Sigmoid colon (tissue), 7 donors: Measurements from ENCODE around the gene AIPL1. TPM values are rescaled to one million over a fixed set of nuclear protein-coding genes. Genes with fewer than 3 reads are reported as not detected.

Source experiments
- DNase-seq: peaks from one replicate; pipeline ENCODE4 v3.0.0-alpha.2; 2019
- H3K27ac ChIP-seq, 4 donors: fragments of 200-600 bp; sonication (generic); one replicate each; pipeline ENCODE4 v1.5.1; 2016 to 2019; ENCODE audit warnings: mild to moderate bottlenecking in 1 of 4
- H3K27me3 ChIP-seq, 3 donors: fragments of 200-600 bp; sonication (generic); one replicate each; pipeline ENCODE4 v1.5.1; 2019; ENCODE audit warnings: mild to moderate bottlenecking in 1 of 3
- H3K36me3 ChIP-seq, 4 donors: fragments of 200-600 bp; sonication (generic); one replicate each; pipeline ENCODE4 v1.5.1; 2016 to 2019
- H3K4me1 ChIP-seq, 4 donors: fragments of 200-600 bp; sonication (generic); one replicate each; pipeline ENCODE4 v1.5.1; 2017 to 2019
- H3K4me3 ChIP-seq, 4 donors: fragments of 200-600 bp; sonication (generic); one replicate each; pipeline ENCODE4 v1.5.1; 2017 to 2019; ENCODE audit warnings: mild to moderate bottlenecking in 2 of 4, moderate library complexity in 1 of 4
- H3K9me3 ChIP-seq, 4 donors: fragments of 200-600 bp in 3 of 4; sonication (generic) in 3 of 4; one replicate each; pipeline versions ENCODE4 v1.5.1 to v1.6.1; 2013 to 2019
- CTCF ChIP-seq, 4 experiments: fragments of 450-650 bp in 3 of 4; fragments of 200-600 bp in 1 of 4; IDR thresholded peaks; one replicate each; pipeline ENCODE4 v1.5.1; 2016 to 2019; ENCODE audit warnings: antibody characterized with exemption in 4 of 4, mild to moderate bottlenecking in 3 of 4, moderate library complexity in 2 of 4
- EP300 ChIP-seq, 4 donors: sonication (generic); formaldehyde crosslinking; IDR thresholded peaks; one replicate each; pipeline ENCODE4 v1.6.1; 2017; ENCODE audit warnings: antibody characterized with exemption in 4 of 4
- POLR2A ChIP-seq, 2 donors: fragments of 450-650 bp; IDR thresholded peaks; one replicate each; pipeline ENCODE4 v1.6.1; 2016; ENCODE audit warnings: antibody characterized with exemption in 2 of 2, mild to moderate bottlenecking in 2 of 2, moderate library complexity in 2 of 2
- POLR2AphosphoS5 ChIP-seq, 4 donors: sonication (generic); formaldehyde crosslinking; IDR thresholded peaks; one replicate each; pipeline ENCODE4 v1.6.1; 2017; ENCODE audit warnings: antibody characterized with exemption in 4 of 4
- WGBS, 2 donors: extraction: QIAGEN DNeasy Blood & Tissue Kit; methylation state at CpG; one replicate each; pipeline ENCODE4 v1.1.7; 2013; 5-methylcytosine and 5-hydroxymethylcytosine counted together
- intact Hi-C: fragments of 100-400 bp; cut with DNase I; formaldehyde crosslinking; loops from one replicate; pipeline ENCODE4 v1.15.1; 2023
- polyA plus RNA-seq, 3 donors: library from polyadenylated mRNA; stranded (reverse); fragments of 200-250 nt; gene quantifications; one replicate each; pipeline ENCODE4 v1.2.3, GENCODE V29; 2013
- total RNA-seq, 4 donors: library from RNA; depleted of rRNA; stranded (reverse); fragments of >200 nt; gene quantifications; one replicate each; pipeline ENCODE4 v1.1.0, GENCODE V29; 2016
- donor health status: healthy with polysubstance abuse.
- donor health status: Bipolar disorder and iron deficiency.
- donor health status: healthy.

Gene AIPL1
- total and polyA plus RNA-seq, 7 donors: not detected

- peaks cover 0 to 11% (median 4%) of the 10 kb centered on the region in 4 donors for H3K36me3 ChIP-seq
- no peaks in the 10 kb centered on the region for H3K9me3 ChIP-seq
- H3K27me3 ChIP-seq: no peaks in the 10 kb centered on the region
- 92 to 94% methylated on average over 23 of the region's 23 CpGs for WGBS, 2 donors
- DNase-seq: no peak
- no peak overlapping the region for H3K4me3 ChIP-seq
- H3K27ac ChIP-seq: no peak overlapping the region
- H3K4me1 ChIP-seq: peaks cover 0 to 6% (median 0%) of the 10 kb centered on the region in 4 donors
- TF ChIP-seq POLR2A (IDR thresholded peaks at IDR 0.05) (no peak), POLR2AphosphoS5 (IDR thresholded peaks at IDR 0.05) (no peak), EP300 (IDR thresholded peaks at IDR 0.05) (no peak), CTCF (IDR thresholded peaks at IDR 0.05) (no peak)
- intact Hi-C loops: no loop called here
Observed at GRCh38 chr17:6468051-6468790, 33.3 kb upstream of the AIPL1 start.

- Histone ChIP-seq H3K9me3 (no peaks in the 10 kb centered on the region), H3K4me3 (no peak overlapping the region), H3K4me1 (no peaks in the 10 kb centered on the region), H3K36me3 (peaks cover 0 to 11% (median 6%) of the 10 kb centered on the region in 4 donors), H3K27ac (no peak overlapping the region), H3K27me3 (no peaks in the 10 kb centered on the region)
- intact Hi-C loops: no loop called here
- 89 to 93% methylated on average over 1 of the region's 1 CpG for WGBS, 2 donors
- DNase-seq: no peak
- TF ChIP-seq CTCF (IDR thresholded peaks at IDR 0.05) (no peak), POLR2A (IDR thresholded peaks at IDR 0.05) (no peak), POLR2AphosphoS5 (IDR thresholded peaks at IDR 0.05) (no peak), EP300 (IDR thresholded peaks at IDR 0.05) (no peak)
Observed at GRCh38 chr17:6467567-6467966, 32.6 kb upstream of the AIPL1 start.

GRCh38 chr17:6465206-6466003 lies 30.5 kb upstream of the AIPL1 start:
- no peak for DNase-seq
- 85 to 86% methylated on average over 19 of the region's 19 CpGs for WGBS, 2 donors
- Histone ChIP-seq H3K4me1 (no peaks in the 10 kb centered on the region), H3K36me3 (peaks cover 0 to 19% (median 8%) of the 10 kb centered on the region in 4 donors), H3K27ac (no peak overlapping the region), H3K4me3 (no peak overlapping the region), H3K9me3 (no peaks in the 10 kb centered on the region), H3K27me3 (no peaks in the 10 kb centered on the region)
- intact Hi-C loops: no loop called here
- TF ChIP-seq EP300 (IDR thresholded peaks at IDR 0.05): no peak
- TF ChIP-seq CTCF (IDR thresholded peaks at IDR 0.05): no peak
- no peak for TF ChIP-seq POLR2A (IDR thresholded peaks at IDR 0.05)
- no peak for TF ChIP-seq POLR2AphosphoS5 (IDR thresholded peaks at IDR 0.05)

GRCh38 chr17:6464446-6465041 lies 29.6 kb upstream of the AIPL1 start:
- Histone ChIP-seq H3K36me3 (peaks cover 0 to 16% (median 5%) of the 10 kb centered on the region in 4 donors), H3K9me3 (no peaks in the 10 kb centered on the region), H3K27ac (no peak overlapping the region), H3K4me3 (no peak overlapping the region), H3K4me1 (no peaks in the 10 kb centered on the region), H3K27me3 (no peaks in the 10 kb centered on the region)
- no peak for DNase-seq
- no peak for TF ChIP-seq EP300 (IDR thresholded peaks at IDR 0.05)
- no peak for TF ChIP-seq POLR2AphosphoS5 (IDR thresholded peaks at IDR 0.05)
- intact Hi-C loops: no loop called here
- WGBS, 2 donors: 92% methylated on average over 14 of the region's 14 CpGs
